Activated CD8-positive, alpha-beta memory T cell treated with anti-CD3 and anti-CD28 coated beads for 48 hours (primary cell): ENCODE measurements around the gene SATB2.

ENCODE experiments used
- DNase-seq, 3 experiments: peaks; one replicate each; pipeline ENCODE4 v3.0.0-alpha.2; 2020; ENCODE audit warnings: low read depth in 2 of 3, low spot score in 2 of 3

Gene SATB2

DNA sequence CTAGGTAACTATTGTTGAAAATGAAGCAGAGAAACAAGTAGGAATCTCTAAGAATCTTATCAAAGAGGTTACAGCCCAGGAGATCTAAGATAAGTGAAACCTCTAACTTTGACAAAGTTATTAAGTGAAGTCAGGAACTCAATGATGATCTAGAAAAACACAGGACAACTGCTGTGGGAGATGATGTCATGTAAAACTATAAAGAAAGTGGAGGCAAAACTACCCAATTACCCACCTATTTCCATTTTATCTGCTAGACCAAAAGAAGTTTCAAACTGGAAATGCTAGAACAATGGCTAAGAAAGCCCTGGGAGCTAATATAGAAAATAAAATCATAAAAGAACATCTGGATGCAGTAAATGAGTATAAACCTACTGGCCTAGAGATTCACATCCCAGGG lies 50.3 kb downstream of the SATB2 start:
- DNase-seq = no peak

DNA sequence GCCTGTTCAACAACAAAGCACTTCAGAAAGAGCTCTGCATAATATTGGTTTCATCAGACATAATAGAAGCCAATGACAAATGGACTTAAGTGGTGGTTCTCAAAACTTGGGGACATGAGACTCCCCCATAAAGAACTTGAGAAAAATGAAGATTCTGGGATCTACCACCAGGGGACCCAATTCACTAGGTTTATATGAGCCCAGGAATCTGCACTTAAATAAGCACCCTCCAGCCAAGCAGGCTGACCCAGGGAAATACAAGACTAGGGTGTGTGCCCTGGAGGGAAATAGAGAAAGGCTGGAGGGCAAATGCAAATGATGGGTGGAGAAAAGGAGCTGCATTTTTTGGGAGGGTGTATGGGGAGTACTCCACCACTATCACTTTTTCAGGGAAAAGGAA lies 52.5 kb downstream of the SATB2 start:
- no peak for DNase-seq

DNA sequence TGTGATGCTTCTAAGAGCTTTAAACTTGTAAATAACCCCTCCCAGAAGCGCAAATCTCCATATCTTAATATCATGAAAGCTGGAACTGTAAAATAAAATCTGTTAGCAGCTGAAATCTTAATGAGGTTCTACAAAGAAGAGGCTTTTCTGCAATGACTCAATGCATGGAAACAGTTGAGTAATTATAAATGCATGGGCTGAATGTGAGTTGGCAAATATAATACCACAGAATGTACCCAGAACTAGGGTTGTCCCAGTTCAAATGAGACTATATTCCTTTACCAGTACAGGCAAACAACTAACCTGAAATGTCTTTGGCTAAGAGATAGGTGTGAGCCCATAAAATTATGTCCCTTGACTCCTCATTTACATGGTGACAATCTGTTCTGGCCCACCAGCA lies 52.9 kb downstream of the SATB2 start:
- DNase-seq = no peak

DNA sequence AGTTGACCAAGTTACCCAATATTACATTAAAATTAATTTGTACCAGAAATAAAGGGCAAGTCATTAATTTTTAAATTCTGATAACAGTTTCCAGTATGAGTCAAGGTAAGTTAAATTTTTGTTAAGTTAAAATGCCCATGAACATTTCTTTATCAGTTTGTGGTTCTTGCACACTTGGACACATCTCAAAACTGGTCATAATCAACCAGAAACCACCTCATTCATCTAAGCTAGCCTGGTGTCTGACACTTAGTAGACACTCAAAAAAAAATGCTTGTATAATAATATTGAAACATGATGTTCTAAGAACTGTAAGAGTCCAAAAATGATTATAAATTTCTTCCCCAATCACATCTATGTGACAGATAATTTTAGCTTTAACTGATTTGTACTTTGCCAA lies 62.4 kb downstream of the SATB2 start:
- DNase-seq = no peak

DNA sequence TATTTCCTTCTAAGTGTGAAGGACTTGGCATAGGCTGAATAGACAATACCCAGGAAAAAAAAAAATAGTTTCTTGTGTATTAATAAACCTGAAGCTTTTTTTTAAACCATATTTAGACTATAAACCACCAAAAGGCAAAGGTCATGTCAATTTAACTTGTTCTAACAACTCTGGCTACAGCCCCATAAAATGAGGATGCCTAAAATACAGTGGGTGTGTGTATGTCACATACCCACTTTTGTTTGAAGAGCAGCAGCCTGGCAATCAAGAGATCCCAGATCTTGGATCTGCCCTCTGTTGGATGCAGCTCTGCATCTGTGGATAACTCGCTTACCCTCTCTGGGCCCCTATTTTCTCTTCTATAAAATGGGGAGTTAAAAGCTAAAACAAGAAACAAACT lies 65.4 kb downstream of the SATB2 start:
- DNase-seq = no peak

DNA sequence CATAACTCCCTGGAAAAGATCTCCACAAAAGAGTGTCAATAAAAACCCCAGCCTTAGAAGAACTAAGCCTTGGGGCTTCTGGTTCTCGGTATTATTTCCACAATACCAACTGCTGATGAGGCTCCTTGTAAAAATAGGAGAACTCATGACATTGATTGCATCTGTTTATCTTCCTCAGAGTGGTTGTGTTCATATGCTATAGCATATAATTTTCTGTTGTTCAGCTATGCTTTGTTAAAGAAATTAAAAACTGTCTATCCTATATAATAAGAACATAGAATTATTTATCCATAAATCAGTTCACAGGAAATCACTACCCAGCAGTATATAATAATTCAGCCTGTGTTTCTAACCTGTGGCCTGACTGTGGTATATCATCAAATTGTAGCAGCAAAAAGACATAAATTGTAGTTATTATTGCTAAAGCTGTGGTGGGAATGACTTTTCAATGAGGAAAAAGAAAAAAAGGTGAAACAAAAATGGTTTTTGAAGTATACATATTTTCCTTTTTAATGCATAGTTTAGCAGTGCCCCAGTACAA lies 68.9 kb downstream of the SATB2 start:
- DNase-seq = no peak

DNA sequence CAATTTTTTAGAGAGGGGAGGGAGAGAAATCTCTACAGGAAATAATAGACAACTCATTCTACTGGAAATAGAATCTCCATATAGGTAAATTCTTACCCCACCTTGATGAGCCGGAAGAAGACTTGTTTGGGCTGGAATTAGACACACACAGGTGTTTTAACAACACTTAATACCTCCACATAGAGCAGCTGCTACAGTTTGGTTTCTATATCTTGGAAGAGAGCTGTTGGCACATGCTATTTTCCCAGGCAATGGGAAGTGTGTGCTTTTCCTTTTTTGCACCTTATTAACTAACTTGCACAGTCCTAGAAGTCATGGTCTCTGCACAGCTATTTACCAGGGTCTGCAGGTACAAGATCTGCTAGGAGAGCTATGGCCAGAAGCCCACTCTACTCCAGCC lies 73.7 kb downstream of the SATB2 start:
- DNase-seq = no peak

DNA sequence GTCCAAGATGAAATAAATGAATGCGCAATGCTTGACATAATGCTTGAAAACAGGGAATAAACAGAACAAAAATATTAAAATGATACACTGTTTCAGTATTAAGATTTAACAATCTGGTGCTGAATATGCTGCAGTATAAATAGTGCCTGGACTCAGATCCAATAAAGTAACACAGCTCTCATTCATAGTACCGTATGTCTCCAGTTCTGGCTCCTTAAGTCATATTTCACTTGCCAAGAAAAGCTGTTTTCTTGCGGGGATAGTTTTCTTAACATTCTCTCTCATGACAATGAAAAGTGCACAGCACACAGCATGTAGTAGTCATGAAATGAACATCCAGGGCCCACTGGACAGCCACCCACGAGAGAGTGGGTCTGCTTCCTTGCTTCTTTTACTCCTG lies 74.7 kb downstream of the SATB2 start:
- DNase-seq = no peak

DNA sequence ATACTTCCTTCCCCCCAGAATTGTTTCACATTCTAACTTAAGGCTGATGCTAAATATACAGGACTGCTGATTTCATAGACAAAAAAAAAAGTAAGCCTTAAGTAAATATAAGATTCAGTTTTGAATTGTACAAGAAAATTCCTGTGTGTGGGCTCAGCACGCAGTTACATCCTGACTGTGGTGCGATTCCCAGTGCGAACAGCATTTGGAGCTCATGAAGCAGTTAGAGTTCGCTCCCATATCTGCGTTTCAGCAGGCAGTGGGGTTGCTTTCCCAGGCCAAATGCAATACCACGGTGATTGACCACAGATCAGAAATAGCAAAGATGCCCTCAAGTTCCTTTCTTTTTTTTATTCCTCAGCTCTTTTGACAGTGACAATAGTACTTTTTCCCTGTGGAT lies 75.6 kb downstream of the SATB2 start:
- DNase-seq = no peak

DNA sequence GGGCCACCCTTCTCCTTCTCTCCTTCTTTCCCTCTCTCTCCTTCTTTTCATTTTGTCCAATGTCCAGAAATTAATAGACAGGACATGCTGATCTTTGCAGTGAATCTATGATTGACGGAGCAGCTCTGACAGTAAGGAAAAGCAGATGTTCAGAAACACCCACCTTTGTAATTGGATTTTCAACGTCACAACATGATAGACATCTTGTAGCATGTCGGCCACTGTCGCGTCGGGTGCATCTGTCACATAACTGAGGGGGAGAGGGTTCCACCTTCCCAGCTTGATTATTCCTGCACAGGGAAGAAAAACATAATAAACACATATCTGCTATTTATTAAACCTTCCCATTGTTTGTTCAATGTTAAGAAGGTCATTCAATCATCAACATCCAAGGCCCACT lies 76.2 kb downstream of the SATB2 start:
- DNase-seq = no peak

DNA sequence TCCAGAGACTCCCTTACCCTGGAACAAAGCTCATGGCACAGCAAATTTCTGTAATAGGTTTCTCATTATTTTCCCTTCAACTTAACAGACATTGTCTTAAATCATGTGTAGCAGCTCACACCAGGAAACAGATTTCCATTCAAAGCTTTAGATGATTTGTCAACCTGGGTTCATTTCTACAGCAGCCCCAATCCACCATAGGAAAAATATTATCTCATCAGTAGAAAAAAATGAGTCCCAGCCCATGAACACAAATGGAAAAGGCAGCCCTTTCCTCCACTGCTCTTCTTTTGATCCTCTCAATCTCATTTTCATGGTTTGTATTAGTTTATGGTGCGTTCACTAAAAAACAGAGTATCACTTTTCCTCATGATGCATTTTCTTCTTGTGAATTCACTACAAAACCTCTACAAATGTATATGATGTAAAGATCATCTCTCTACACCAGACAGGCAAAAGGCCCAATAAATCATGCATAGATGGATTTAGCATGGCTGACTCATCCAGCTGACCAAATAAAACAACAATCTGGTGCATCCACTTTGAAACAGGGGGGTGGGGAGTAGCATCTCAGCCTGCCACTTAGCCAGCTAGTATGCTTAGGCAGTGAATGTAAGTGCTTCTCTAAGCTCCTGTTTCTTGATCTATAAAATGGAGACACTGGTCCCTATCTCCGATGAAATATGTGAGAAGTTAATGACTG lies 78.6 kb downstream of the SATB2 start:
- no peak for DNase-seq

DNA sequence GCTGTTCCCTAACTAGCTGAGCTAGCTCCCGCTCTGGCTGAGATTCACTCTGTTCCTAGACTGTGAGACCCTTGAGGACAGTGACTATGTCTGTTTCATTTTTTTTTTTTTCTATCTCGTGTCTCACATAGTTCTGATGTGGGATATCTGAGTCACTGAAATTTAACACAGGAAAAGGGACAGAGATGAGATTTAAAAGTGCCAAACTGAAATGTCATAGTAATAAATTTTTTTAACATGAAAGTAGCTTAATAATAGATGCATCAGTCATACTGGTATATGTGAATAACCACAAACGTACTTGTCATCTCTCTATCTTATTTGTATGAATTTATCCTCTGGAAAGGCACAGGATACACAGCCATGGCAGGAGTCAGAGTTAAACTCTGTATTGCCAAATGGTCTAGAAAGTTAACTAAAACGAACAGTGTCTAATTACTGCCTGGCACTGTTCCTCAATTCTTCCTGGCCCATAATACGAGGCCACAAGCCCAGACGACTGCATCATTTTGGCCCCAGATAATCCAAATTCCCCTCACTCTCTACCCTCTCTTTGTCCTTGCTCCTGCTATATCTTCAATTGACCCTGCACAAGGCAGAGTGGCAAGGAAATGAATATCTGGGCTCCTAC lies 87.5 kb downstream of the SATB2 start:
- DNase-seq = no peak

DNA sequence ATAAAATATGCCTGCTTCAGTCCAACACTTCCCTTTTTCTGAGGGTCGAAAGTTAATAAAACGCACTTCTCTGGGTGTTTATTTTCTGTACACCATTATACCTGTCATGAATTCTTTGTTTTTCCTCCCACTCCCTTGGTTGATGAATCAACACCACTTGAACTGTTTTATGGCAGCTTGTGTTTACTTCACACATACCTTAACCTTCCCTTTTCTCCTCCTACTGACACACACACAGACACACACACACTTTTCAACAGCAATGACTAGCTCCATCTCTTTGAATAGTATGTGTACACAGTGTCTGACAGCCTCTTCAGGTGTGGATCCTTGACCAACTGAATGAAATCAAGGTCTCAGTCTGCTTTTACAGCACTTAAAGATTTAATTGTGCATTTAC lies 91.3 kb downstream of the SATB2 start:
- DNase-seq = no peak

DNA sequence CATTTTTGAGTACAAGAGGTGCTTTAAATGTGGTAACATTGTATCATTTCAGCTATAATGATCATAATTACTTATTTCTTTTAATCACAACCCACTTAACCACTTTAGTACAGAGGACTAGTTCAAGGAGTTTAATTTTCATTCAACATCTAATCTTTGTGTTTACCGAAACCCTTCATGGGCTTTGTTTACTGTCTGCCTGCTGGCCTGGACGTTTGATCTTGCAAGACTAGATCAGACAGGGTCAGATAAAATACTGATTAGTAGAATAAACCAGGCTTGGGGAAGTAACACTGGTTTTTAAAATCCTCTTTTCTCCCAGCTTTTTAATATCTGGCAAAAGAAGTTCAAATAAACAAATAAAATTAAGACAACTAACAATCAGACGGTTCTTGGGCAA lies 93.6 kb downstream of the SATB2 start:
- DNase-seq = no peak

DNA sequence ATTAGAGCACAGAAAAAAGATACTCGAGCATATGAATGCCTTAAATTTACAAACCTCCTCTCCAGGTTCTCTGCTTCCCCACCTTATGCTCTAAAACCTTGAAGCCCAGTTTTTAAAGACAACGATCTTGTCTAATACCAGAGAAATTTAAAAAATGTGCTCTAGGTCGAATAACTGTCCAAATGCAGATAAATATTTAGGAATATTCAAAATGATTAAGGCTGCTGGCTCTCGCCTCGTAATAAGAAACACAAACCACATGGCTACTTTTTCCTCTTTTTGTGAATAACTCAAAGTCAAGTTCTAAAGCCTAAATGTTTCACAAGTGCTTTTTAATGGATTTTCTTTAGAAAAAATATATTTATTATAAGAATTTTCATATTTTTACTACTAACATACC lies 101.3 kb downstream of the SATB2 start:
- no peak for DNase-seq

DNA sequence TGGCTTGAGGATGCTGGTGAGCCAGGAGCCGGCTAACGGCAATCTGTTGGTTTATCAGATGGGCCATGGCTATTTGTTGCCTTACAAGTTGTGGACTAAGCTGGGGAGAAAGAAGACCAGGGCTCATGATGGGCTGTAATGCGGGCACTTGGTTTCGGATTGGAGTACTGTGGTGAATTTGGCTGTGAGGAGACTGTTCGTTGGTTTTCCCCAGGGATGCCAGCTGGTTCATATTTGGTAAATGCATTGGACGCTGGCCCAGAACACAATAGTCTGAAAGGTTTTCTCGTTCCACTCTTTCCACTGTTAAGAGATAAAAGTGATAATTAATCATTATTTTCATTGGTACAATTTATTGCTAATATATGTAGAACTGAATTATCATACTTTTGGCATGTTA lies 108.9 kb downstream of the SATB2 start:
- DNase-seq = no peak

DNA sequence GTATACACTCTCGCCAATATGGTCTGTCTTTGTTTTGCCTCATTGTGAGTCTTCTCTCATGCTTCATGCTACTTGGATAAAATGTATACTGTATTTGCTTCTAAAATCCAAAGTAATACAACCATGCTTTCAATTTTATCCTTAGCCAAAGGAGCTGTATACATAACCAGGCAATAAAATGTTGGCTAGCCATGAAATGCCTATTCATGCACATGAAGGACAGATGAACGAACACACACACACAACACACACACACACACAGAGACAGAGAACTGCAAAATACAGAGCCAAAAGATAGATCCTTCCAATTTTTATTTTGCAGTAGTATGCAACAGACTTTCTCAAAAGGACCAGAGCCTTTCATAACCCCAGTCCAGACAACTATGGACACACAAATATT lies 113.7 kb downstream of the SATB2 start:
- DNase-seq = no peak

DNA sequence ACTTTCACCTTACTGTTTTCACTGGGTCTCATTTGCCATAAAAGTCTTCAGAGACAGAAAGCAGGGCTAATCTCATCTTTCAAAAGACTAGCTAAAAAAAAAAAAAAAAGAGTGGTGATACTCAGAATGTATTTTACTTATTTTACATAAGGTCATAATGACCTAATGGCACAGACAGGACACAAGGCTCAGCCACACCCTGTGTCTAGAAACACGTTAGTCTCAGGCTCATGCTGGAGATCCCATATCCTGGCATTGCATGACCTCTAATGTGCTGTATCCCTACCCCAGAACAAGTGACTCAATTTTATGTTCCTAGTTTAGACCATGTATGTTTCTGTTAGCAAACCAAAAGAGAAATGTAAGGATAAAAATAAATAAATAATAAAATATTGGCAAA lies 115.4 kb downstream of the SATB2 start:
- DNase-seq = no peak

DNA sequence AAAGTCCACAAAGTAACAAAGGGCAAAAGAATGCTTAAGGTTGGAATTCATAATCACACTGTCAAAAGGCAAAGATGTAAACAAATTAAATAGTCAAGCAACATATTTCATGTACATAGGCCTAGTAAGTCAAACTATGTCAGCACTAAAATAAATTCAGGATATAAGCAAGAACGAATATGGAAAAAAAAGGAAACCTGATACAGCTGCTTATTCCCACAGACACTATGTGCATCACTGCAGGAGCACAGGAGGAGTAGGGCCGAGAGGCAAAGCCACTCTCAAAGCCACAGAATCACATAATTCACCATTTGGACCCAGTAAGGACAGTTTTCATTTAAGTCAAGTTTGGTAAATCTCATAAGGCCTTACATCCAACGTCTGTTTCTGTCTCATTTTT lies 116.6 kb downstream of the SATB2 start:
- no peak for DNase-seq

DNA sequence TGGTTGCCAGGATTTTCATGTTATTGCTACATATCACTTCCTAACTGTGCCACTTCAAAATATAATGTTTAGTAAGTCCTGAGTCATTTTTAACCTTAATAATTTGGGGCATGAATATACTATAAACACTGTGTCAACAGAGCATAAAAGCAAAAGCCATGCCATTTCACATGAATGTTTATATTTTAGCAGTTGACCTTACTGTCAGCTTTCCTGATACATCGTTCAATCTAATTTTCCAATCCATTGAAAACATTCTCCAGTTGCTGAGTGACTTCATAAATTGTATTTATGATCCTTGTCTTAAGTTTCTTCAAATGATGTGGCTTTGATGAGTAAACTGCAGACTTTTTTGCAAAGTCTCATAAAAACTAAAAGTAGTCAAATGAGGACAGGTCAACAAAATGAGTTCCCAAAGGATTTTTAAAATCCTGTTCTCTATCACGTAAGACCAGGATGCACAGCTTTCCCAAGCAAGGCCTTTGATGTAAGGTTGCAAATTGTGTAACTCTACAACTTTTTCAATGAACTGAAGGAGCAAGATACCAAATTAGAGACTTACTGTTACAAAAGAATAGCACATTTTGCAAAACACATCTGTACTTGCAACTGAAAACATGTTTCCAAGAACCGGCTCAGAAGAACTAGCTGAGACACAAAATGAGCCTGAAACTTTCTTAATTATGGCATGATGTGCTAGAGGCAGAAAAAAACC lies 117.7 kb downstream of the SATB2 start:
- DNase-seq = no peak

DNA sequence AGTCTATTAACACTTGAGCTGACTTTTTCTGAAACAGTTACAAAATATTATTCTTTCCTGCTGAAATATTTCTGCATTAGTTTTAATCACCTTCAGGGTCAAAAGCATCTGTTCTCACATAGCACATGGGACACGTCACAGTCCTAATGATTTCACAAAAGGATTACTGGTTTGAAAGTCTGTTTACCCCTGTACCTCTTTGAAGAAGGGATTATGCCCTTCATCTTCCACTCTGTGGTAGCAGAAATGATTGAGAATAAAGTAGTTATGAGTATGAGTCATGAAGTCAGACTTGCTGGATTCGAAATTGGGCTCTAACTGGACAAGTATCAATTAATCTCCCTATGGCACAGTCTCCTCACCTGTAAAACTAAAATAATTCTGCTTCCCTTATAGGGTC lies 121.2 kb downstream of the SATB2 start:
- no peak for DNase-seq

DNA sequence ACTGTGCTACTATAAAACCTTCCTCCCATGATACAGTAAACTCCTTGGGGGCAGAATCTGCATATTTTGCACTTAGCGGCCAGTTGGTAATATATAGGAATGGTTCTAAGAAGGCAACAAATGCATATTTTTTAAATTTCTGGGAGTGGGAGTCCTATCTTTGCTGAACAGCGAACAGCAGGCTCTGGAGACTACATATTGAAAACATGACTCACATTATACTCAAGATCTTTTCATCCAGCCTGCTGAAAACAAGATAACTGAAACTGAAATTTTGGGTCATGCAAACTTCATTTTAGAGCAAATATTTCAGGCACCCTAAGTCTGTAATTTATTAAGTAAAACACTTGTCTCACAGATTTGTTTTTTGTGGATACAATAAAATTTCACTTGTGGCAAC lies 122.2 kb downstream of the SATB2 start:
- DNase-seq = no peak
